ENCODE measurements around the gene ADGRD1. TPM values are rescaled to one million over a fixed set of nuclear protein-coding genes. Genes with fewer than 3 reads are reported as not detected.

Gene ADGRD1
- polyA plus RNA-seq, 3 donors: 4.7 to 17.9 (median 4.9) TPM

DNA sequence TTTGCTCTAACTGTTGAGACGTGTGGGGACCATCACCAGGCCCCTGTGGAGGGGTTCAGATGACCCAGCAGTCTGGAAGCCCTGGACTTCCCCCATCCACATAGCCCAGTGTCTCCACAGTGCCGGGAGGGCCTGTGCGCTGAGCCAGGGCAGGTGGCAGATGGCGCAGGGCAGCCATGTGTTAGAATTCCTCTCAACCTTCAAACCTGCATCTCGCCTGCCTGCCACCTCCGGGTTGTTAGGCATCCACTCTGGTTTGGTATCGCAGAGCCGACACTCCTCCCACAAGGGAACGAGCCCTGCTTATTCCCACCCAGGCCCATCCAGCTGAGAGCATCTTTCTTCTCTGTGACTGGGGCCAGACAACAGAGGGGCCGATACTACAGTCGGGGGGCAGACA is 84.5 kb downstream of the ADGRD1 start:
- peaks cover 3 to 16% (median 12%) of the 10 kb centered on the region in 7 donors for H3K9me3 Mint-ChIP-seq
- no peak overlapping the region for H3K27ac Mint-ChIP-seq

GRCh38 chr12:131038961-131039950 is 85.5 kb downstream of the ADGRD1 start:
- no peaks in the 10 kb centered on the region for H3K4me1 ChIP-seq (ENCODE audit: control insufficient read depth in 1 of 2, insufficient read depth in 2 of 2, low read length in 2 of 2)
- H4K20me1 ChIP-seq (ENCODE audit: insufficient read depth, low read length): peaks cover 11% of the 10 kb centered on the region
- no peak overlapping the region for H3K27ac ChIP-seq (ENCODE audit: low read depth in 1 of 2, low read length in 2 of 2)
- peaks cover 0 to 3% of the 10 kb centered on the region in 2 donors for H3K9me3 ChIP-seq (replicated peaks in 1 of 2; ENCODE audit: control insufficient read depth in 1 of 2, insufficient read depth in 1 of 2, low read length in 2 of 2)
- Mint-ChIP-seq H3K27ac (no peak overlapping the region), H3K27me3 (ENCODE audit: low read depth in 3 of 3) (peaks cover 0 to 12% (median 8%) of the 10 kb centered on the region in 3 donors), H3K4me1 (no peaks in the 10 kb centered on the region), H3K36me3 (peaks cover 14 to 17% of the 10 kb centered on the region in 2 donors), H3K4me3 (no peak overlapping the region), H3K9me3 (peaks cover 3 to 16% (median 12%) of the 10 kb centered on the region in 7 donors)
- no peaks in the 10 kb centered on the region for H3K79me2 ChIP-seq (ENCODE audit: insufficient read depth, low read length)
- H3K4me3 ChIP-seq (replicated peaks in 1 of 3; ENCODE audit: low read depth in 2 of 3, low read length in 3 of 3): no peak overlapping the region
- H2AFZ ChIP-seq (ENCODE audit: insufficient read depth, low read depth, low read length, poor library complexity, severe bottlenecking): no peak overlapping the region
- 93% methylated on average over 33 of the region's 35 CpGs for WGBS (ENCODE audit: insufficient coverage)
- no peak overlapping the region for H3K9ac ChIP-seq (ENCODE audit: insufficient read depth, low read length, poor library complexity, severe bottlenecking)
- DNase-seq: no peak
- intact Hi-C loops (cut with micrococcal nuclease): no loop called here
- no peaks in the 10 kb centered on the region for H3K27me3 ChIP-seq (ENCODE audit: control insufficient read depth in 2 of 2, insufficient read depth in 2 of 2, low read length in 2 of 2)
- TF ChIP-seq, protein P1, sequence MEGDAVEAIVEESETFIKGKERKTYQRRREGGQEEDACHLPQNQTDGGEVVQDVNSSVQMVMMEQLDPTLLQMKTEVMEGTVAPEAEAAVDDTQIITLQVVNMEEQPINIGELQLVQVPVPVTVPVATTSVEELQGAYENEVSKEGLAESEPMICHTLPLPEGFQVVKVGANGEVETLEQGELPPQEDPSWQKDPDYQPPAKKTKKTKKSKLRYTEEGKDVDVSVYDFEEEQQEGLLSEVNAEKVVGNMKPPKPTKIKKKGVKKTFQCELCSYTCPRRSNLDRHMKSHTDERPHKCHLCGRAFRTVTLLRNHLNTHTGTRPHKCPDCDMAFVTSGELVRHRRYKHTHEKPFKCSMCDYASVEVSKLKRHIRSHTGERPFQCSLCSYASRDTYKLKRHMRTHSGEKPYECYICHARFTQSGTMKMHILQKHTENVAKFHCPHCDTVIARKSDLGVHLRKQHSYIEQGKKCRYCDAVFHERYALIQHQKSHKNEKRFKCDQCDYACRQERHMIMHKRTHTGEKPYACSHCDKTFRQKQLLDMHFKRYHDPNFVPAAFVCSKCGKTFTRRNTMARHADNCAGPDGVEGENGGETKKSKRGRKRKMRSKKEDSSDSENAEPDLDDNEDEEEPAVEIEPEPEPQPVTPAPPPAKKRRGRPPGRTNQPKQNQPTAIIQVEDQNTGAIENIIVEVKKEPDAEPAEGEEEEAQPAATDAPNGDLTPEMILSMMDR (IDR thresholded peaks at IDR 0.05): no peak
- H3K36me3 ChIP-seq (replicated peaks in 1 of 2; ENCODE audit: control insufficient read depth in 1 of 2, insufficient read depth in 2 of 2, low read length in 2 of 2): peaks cover 0 to 5% of the 10 kb centered on the region in 2 donors
- H3K4me2 ChIP-seq (replicated peaks; ENCODE audit: extremely low read depth, low read length, poor library complexity, severe bottlenecking): no peak overlapping the region

More for the DNA sequence above, 84.5 kb downstream of the ADGRD1 start:
- TF ChIP-seq, protein P1 (IDR thresholded peaks at IDR 0.05): no peak
- peaks cover 0 to 5% of the 10 kb centered on the region in 2 donors for H3K36me3 ChIP-seq (replicated peaks in 1 of 2; ENCODE audit: control insufficient read depth in 1 of 2, insufficient read depth in 2 of 2, low read length in 2 of 2)
- Mint-ChIP-seq H3K4me3 (no peak overlapping the region), H3K36me3 (peaks cover 16 to 17% of the 10 kb centered on the region in 2 donors), H3K4me1 (no peaks in the 10 kb centered on the region), H3K27me3 (ENCODE audit: low read depth in 3 of 3) (peaks cover 4 to 17% (median 8%) of the 10 kb centered on the region in 3 donors)
- intact Hi-C loops (cut with micrococcal nuclease): no loop called here
- no peaks in the 10 kb centered on the region for H3K27me3 ChIP-seq (ENCODE audit: control insufficient read depth in 2 of 2, insufficient read depth in 2 of 2, low read length in 2 of 2)
- H3K4me2 ChIP-seq (replicated peaks; ENCODE audit: extremely low read depth, low read length, poor library complexity, severe bottlenecking): no peak overlapping the region
- H3K4me3 ChIP-seq (replicated peaks in 1 of 3; ENCODE audit: low read depth in 2 of 3, low read length in 3 of 3): no peak overlapping the region
- H3K9ac ChIP-seq (ENCODE audit: insufficient read depth, low read length, poor library complexity, severe bottlenecking): no peak overlapping the region
- H3K4me1 ChIP-seq (ENCODE audit: control insufficient read depth in 1 of 2, insufficient read depth in 2 of 2, low read length in 2 of 2): no peaks in the 10 kb centered on the region
- H3K27ac ChIP-seq (ENCODE audit: low read depth in 1 of 2, low read length in 2 of 2): no peak overlapping the region
- peaks cover 0 to 3% of the 10 kb centered on the region in 2 donors for H3K9me3 ChIP-seq (replicated peaks in 1 of 2; ENCODE audit: control insufficient read depth in 1 of 2, insufficient read depth in 1 of 2, low read length in 2 of 2)
- 92% methylated on average over 9 of the region's 11 CpGs for WGBS (ENCODE audit: insufficient coverage)
- H3K79me2 ChIP-seq (ENCODE audit: insufficient read depth, low read length): no peaks in the 10 kb centered on the region
- DNase-seq: no peak
- H4K20me1 ChIP-seq (ENCODE audit: insufficient read depth, low read length): peaks cover 14% of the 10 kb centered on the region
- H2AFZ ChIP-seq (ENCODE audit: insufficient read depth, low read depth, low read length, poor library complexity, severe bottlenecking): no peak overlapping the region
